ENCODE data around the gene PPP2R1A. TPM values are rescaled to one million over a fixed set of nuclear protein-coding genes. Genes with fewer than 3 reads are reported as not detected.
"Not testable (repeated sequence)": the region's sequence is repeated elsewhere in the genome, so short reads cannot be mapped to it uniquely, and the experiment has no call there.

The PPP2R1A gene
- total RNA-seq, 1 donor from 2014 or later, result 307 TPM

DNA sequence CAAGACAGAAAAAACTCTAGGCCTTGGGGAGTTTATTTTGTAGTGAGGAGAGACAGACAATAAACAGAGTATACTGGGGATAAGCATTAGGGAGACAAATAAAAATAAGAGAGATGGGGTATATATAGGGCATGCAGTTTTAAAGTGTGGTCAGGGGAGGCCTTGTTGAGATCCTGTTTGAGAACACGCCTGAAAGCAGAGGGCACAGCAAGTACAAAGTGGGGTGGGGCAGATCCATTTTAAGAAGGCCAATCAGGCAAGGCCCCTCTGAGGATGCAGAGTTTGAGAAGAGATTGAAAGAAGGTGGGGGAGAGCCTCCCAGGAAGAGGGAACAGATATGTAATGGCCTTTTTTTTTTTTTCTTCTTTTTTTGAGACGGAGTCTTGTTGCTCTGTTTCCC lies 2.1 kb downstream of the PPP2R1A start:
- Mint-ChIP-seq H3K36me3 (ENCODE audit: insufficient read depth) (peaks cover 14% of the 10 kb centered on the region), H3K4me3 (ENCODE audit: low read depth) (peak overlapping the region; percentile 94), H3K27me3 (no peaks in the 10 kb centered on the region), H3K9me3 (ENCODE audit: low read depth) (no peaks in the 10 kb centered on the region), H3K27ac (peak overlapping the region; percentile 100), H3K4me1 (ENCODE audit: low read depth) (peaks cover 31% of the 10 kb centered on the region)
- TF ChIP-seq, protein P1, sequence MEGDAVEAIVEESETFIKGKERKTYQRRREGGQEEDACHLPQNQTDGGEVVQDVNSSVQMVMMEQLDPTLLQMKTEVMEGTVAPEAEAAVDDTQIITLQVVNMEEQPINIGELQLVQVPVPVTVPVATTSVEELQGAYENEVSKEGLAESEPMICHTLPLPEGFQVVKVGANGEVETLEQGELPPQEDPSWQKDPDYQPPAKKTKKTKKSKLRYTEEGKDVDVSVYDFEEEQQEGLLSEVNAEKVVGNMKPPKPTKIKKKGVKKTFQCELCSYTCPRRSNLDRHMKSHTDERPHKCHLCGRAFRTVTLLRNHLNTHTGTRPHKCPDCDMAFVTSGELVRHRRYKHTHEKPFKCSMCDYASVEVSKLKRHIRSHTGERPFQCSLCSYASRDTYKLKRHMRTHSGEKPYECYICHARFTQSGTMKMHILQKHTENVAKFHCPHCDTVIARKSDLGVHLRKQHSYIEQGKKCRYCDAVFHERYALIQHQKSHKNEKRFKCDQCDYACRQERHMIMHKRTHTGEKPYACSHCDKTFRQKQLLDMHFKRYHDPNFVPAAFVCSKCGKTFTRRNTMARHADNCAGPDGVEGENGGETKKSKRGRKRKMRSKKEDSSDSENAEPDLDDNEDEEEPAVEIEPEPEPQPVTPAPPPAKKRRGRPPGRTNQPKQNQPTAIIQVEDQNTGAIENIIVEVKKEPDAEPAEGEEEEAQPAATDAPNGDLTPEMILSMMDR (IDR thresholded peaks at IDR 0.05; ENCODE audit: unreplicated experiment), result no peak
- no peak for DNase-seq (ENCODE audit: low spot score, unreplicated experiment)

DNA sequence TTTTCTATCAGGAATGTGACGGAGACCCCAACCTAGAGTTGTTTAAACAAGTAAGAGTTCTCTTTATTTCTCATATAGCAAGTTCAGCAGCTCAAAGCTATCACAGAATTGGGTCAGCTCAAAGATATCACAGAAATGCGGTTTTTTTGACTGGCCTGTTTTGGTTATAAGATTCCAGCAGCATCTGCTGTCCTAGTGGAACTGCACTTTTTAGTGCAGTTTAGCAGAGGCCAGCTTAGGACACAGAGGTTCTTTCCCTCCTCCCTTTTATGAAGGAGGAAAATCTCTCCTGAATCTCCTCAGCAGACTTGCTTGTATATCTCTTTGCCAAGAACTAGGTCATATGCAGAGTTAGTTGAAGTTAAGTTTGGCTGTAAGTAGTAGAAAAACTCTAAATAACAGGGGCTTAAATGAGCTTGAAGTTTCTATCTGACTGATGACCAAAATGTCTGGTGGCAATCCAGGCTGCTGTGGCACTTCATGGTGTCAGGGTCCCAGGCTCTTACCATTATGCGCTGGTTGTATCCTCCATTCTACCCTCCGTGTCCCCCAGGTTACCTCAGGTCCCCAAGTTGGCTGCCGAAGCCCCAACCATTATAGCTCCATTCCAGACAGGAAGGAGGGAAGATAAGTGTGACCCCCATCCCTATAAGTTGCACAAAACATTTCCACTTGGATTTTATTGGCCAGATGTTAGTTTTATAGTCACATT lies 6.6 kb downstream of the PPP2R1A start:
- Mint-ChIP-seq H3K36me3 (ENCODE audit: insufficient read depth) (peaks cover 17% of the 10 kb centered on the region), H3K27me3 (no peaks in the 10 kb centered on the region), H3K4me1 (ENCODE audit: low read depth) (peaks cover 20% of the 10 kb centered on the region), H3K9me3 (ENCODE audit: low read depth) (no peaks in the 10 kb centered on the region), H3K4me3 (ENCODE audit: low read depth) (no peak overlapping the region), H3K27ac (no peak overlapping the region)
- TF ChIP-seq, protein P1 (IDR thresholded peaks at IDR 0.05; ENCODE audit: unreplicated experiment), result no peak
- no peak for DNase-seq (ENCODE audit: low spot score, unreplicated experiment)

DNA sequence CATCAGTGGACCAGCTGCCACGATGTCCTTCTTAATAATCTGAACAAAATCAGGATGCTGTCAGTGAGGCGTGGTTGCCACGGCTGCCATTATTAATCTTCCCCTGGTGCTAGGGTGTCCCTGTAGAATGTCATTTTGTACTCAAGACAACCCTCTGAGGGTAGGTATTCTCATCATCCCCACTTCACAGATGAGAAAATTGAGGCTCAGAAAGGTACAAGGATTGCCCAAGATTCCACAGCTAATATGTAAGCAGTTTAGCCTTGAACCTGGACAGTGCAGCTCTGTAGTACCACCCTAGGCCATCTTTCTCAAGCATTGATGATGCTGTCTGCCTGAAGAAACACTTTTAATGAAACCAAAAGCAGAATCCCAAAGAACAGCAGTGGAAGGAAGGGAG lies 8.1 kb downstream of the PPP2R1A start:
- H3K27me3 Mint-ChIP-seq, result no peaks in the 10 kb centered on the region
- no peak overlapping the region for H3K4me3 Mint-ChIP-seq (ENCODE audit: low read depth)
- H3K36me3 Mint-ChIP-seq (ENCODE audit: insufficient read depth), result peaks cover 16% of the 10 kb centered on the region
- H3K27ac Mint-ChIP-seq, result no peak overlapping the region
- no peak for DNase-seq (ENCODE audit: low spot score, unreplicated experiment)
- H3K9me3 Mint-ChIP-seq (ENCODE audit: low read depth), result no peaks in the 10 kb centered on the region
- TF ChIP-seq, protein P1 (IDR thresholded peaks at IDR 0.05; ENCODE audit: unreplicated experiment), result no peak
- peaks cover 10% of the 10 kb centered on the region for H3K4me1 Mint-ChIP-seq (ENCODE audit: low read depth)

DNA sequence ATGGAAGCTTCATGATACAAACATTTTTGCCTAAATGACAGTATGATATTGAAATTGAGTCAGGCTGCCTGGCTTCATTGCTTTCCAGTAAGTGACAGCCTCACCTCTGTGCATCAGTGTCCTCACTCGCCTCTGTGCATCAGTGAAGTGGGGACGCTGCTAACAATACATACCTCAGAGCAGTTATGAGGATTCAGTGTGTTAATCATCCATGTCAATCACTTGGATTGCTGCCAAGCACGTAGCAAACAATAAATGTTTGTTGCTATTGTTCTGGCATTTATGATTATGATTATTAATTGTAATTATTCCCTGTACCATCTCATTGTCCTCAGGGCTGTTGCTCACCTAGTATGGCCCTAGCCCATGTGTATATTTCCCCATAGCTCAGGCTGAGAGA lies 8.8 kb downstream of the PPP2R1A start:
- Mint-ChIP-seq H3K4me3 (ENCODE audit: low read depth) (no peak overlapping the region), H3K9me3 (ENCODE audit: low read depth) (no peaks in the 10 kb centered on the region), H3K27me3 (no peaks in the 10 kb centered on the region), H3K36me3 (ENCODE audit: insufficient read depth) (peaks cover 15% of the 10 kb centered on the region), H3K27ac (no peak overlapping the region), H3K4me1 (ENCODE audit: low read depth) (peaks cover 7% of the 10 kb centered on the region)
- TF ChIP-seq, protein P1 (IDR thresholded peaks at IDR 0.05; ENCODE audit: unreplicated experiment), result no peak
- DNase-seq (ENCODE audit: low spot score, unreplicated experiment), result no peak

DNA sequence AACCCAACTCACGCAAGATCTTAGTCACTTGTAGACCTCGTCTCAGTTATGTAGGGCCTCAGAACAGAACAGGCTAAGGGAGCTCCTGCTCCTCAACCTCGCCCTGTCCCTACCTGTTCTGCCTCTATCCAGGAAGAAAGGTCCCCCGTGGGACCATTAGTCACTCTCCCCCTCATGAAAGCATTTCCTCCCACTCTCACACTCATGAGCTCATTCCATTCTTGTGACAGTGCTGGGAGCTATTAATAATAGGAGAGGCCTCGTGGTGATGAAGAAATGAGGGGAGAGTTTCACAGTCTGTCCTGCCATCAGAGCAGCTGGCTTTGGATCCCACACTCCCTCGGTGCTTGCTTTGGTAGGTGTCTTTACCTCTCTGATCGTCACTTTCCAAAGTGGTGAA lies 10.2 kb downstream of the PPP2R1A start:
- Mint-ChIP-seq H3K27me3 (no peaks in the 10 kb centered on the region), H3K4me1 (ENCODE audit: low read depth) (no peaks in the 10 kb centered on the region), H3K36me3 (ENCODE audit: insufficient read depth) (peaks cover 12% of the 10 kb centered on the region), H3K4me3 (ENCODE audit: low read depth) (no peak overlapping the region), H3K9me3 (ENCODE audit: low read depth) (no peaks in the 10 kb centered on the region), H3K27ac (no peak overlapping the region)
- DNase-seq (ENCODE audit: low spot score, unreplicated experiment), result no peak
- TF ChIP-seq, protein P1 (IDR thresholded peaks at IDR 0.05; ENCODE audit: unreplicated experiment), result no peak

DNA sequence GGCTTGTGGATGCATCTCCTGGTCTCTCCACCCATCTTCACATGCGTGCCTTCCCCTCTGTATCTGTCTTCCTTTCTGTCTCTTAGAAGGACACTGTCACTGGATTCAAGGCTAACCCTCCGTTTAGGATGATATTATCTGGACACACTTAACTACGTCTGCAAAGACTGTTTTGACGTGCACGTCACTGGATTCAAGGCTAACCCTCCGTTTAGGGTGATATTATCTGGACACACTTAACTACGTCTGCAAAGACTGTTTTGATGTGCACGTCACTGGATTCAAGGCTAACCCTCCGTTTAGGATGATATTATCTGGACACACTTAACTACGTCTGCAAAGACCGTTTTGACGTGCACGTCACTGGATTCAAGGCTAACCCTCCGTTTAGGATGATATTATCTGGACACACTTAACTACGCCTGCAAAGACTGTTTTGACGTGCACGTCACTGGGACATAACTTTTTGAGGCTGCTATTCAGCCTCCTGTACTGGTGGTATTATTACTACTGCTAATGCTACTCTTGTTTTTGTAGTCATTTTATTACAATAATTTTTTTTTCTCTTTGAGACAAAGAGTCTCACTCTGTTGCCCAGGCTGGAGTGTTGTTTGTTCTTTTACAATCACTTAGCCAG lies 11.0 kb downstream of the PPP2R1A start:
- not testable (repeated sequence) for DNase-seq (ENCODE audit: low spot score, unreplicated experiment); H3K9me3 Mint-ChIP-seq (ENCODE audit: low read depth); H3K27me3 Mint-ChIP-seq; H3K4me3 Mint-ChIP-seq (ENCODE audit: low read depth); H3K4me1 Mint-ChIP-seq (ENCODE audit: low read depth)
- Mint-ChIP-seq H3K27ac (peak overlapping the region; percentile 47), H3K36me3 (ENCODE audit: insufficient read depth) (peaks cover 16% of the 10 kb centered on the region)
